ENCODE data around the gene ZNF182. TPM values are rescaled to one million over a fixed set of nuclear protein-coding genes. Genes with fewer than 3 reads are reported as not detected.
"Not testable (repeated sequence)": the region's sequence is repeated elsewhere in the genome, so short reads cannot be mapped to it uniquely, and the experiment has no call there.

Gene ZNF182
- 5.9 and 6.0 TPM in 2 replicates for total RNA-seq

GRCh38 chrX:48003758-48004457, at the start of gene ZNF182:
TSS of gene ZNF182 (minus strand) at chrX:48003989. CDS start at chrX:48002609, 1,380 bp downstream.
- Mint-ChIP-seq H3K27ac (peak within 1 kb of the TSS; percentile 98), H3K27me3 (ENCODE audit: low read depth) (no peaks in the 10 kb centered on the region), H3K9me3 (no peaks in the 10 kb centered on the region), H3K4me1 (ENCODE audit: low read depth) (peaks cover 15% of the 10 kb centered on the region), H3K36me3 (ENCODE audit: low read depth) (peaks cover 32% of the 10 kb centered on the region), H3K4me3 (ENCODE audit: low read depth) (peak within 1 kb of the TSS; percentile 99)
- intact Hi-C loops (cut with micrococcal nuclease), result no loop called here
- peak; percentile 86 for DNase-seq (ENCODE audit: low spot score)

- no peak for DNase-seq (ENCODE audit: low spot score)
- Mint-ChIP-seq H3K27me3 (ENCODE audit: low read depth) (no peaks in the 10 kb centered on the region), H3K36me3 (ENCODE audit: low read depth) (no peaks in the 10 kb centered on the region), H3K4me1 (ENCODE audit: low read depth) (no peaks in the 10 kb centered on the region), H3K27ac (no peak overlapping the region), H3K9me3 (no peaks in the 10 kb centered on the region), H3K4me3 (ENCODE audit: low read depth) (no peak overlapping the region)
- intact Hi-C loops (cut with micrococcal nuclease), result no loop called here
These were observed 43.1 kb upstream of the ZNF182 start for GRCh38 chrX:48046846-48047245.

GRCh38 chrX:48045410-48046311, 41.9 kb upstream of the ZNF182 start:
- no peaks in the 10 kb centered on the region for H3K36me3 Mint-ChIP-seq (ENCODE audit: low read depth)
- no peaks in the 10 kb centered on the region for H3K27me3 Mint-ChIP-seq (ENCODE audit: low read depth)
- intact Hi-C loops (cut with micrococcal nuclease), result no loop called here
- no peak overlapping the region for H3K27ac Mint-ChIP-seq
- no peaks in the 10 kb centered on the region for H3K9me3 Mint-ChIP-seq
- no peak overlapping the region for H3K4me3 Mint-ChIP-seq (ENCODE audit: low read depth)
- no peaks in the 10 kb centered on the region for H3K4me1 Mint-ChIP-seq (ENCODE audit: low read depth)
- no peak for DNase-seq (ENCODE audit: low spot score)

- Mint-ChIP-seq H3K27me3 (ENCODE audit: low read depth) (no peaks in the 10 kb centered on the region), H3K4me1 (ENCODE audit: low read depth) (no peaks in the 10 kb centered on the region), H3K36me3 (ENCODE audit: low read depth) (no peaks in the 10 kb centered on the region), H3K27ac (no peak overlapping the region), H3K9me3 (no peaks in the 10 kb centered on the region), H3K4me3 (ENCODE audit: low read depth) (no peak overlapping the region)
- DNase-seq (ENCODE audit: low spot score), result no peak
- intact Hi-C loops (cut with micrococcal nuclease), result no loop called here
These were observed 39.3 kb upstream of the ZNF182 start for GRCh38 chrX:48043056-48043455.

GRCh38 chrX:48035891-48036290, 32.1 kb upstream of the ZNF182 start:
- Mint-ChIP-seq H3K4me1 (ENCODE audit: low read depth) (no peaks in the 10 kb centered on the region), H3K27ac (no peak overlapping the region), H3K27me3 (ENCODE audit: low read depth) (no peaks in the 10 kb centered on the region), H3K9me3 (no peaks in the 10 kb centered on the region), H3K4me3 (ENCODE audit: low read depth) (no peak overlapping the region), H3K36me3 (ENCODE audit: low read depth) (no peaks in the 10 kb centered on the region)
- intact Hi-C loops (cut with micrococcal nuclease), result no loop called here
- DNase-seq (ENCODE audit: low spot score), result no peak

GRCh38 chrX:48030641-48031173, 26.9 kb upstream of the ZNF182 start:
- H3K27me3 Mint-ChIP-seq (ENCODE audit: low read depth); H3K27ac Mint-ChIP-seq; H3K4me3 Mint-ChIP-seq (ENCODE audit: low read depth); DNase-seq (ENCODE audit: low spot score); H3K9me3 Mint-ChIP-seq; H3K36me3 Mint-ChIP-seq (ENCODE audit: low read depth); intact Hi-C loops (cut with micrococcal nuclease); H3K4me1 Mint-ChIP-seq (ENCODE audit: low read depth): not testable (repeated sequence)

- Mint-ChIP-seq H3K4me3 (ENCODE audit: low read depth) (no peak overlapping the region), H3K4me1 (ENCODE audit: low read depth) (peaks cover 7% of the 10 kb centered on the region), H3K27ac (no peak overlapping the region), H3K36me3 (ENCODE audit: low read depth) (no peaks in the 10 kb centered on the region), H3K9me3 (no peaks in the 10 kb centered on the region), H3K27me3 (ENCODE audit: low read depth) (no peaks in the 10 kb centered on the region)
- intact Hi-C loops (cut with micrococcal nuclease), result no loop called here
- no peak for DNase-seq (ENCODE audit: low spot score)
These were observed 26.4 kb upstream of the ZNF182 start for GRCh38 chrX:48030237-48030636.

- Mint-ChIP-seq H3K4me1 (ENCODE audit: low read depth) (peaks cover 7% of the 10 kb centered on the region), H3K27ac (no peak overlapping the region), H3K36me3 (ENCODE audit: low read depth) (no peaks in the 10 kb centered on the region), H3K9me3 (no peaks in the 10 kb centered on the region), H3K4me3 (ENCODE audit: low read depth) (no peak overlapping the region), H3K27me3 (ENCODE audit: low read depth) (no peaks in the 10 kb centered on the region)
- intact Hi-C loops (cut with micrococcal nuclease), result loop anchor here (10.0 kb wide), 1 partner anchor 373 kb away; the partner anchor contains the start of genes ELK1 and UXT
- DNase-seq (ENCODE audit: low spot score), result no peak
These were observed 24.3 kb upstream of the ZNF182 start for GRCh38 chrX:48028091-48028490.

GRCh38 chrX:48027545-48027944, 23.8 kb upstream of the ZNF182 start:
- DNase-seq (ENCODE audit: low spot score); H3K4me3 Mint-ChIP-seq (ENCODE audit: low read depth); H3K27ac Mint-ChIP-seq; H3K36me3 Mint-ChIP-seq (ENCODE audit: low read depth); H3K27me3 Mint-ChIP-seq (ENCODE audit: low read depth); H3K9me3 Mint-ChIP-seq; H3K4me1 Mint-ChIP-seq (ENCODE audit: low read depth): not testable (repeated sequence)
- intact Hi-C loops (cut with micrococcal nuclease), result loop anchor here (2.0 to 10.0 kb wide), 2 partner anchors 69 to 373 kb away; partner anchors contain the start of genes ELK1 and UXT

- Mint-ChIP-seq H3K27me3 (ENCODE audit: low read depth) (no peaks in the 10 kb centered on the region), H3K9me3 (peaks cover 16% of the 10 kb centered on the region), H3K36me3 (ENCODE audit: low read depth) (no peaks in the 10 kb centered on the region), H3K4me1 (ENCODE audit: low read depth) (peaks cover 7% of the 10 kb centered on the region), H3K27ac (no peak overlapping the region), H3K4me3 (ENCODE audit: low read depth) (no peak overlapping the region)
- intact Hi-C loops (cut with micrococcal nuclease), result loop anchor here (10.0 kb wide), 1 partner anchor 371 kb away; the partner anchor contains the start of genes ELK1 and UXT
- DNase-seq (ENCODE audit: low spot score), result peak; percentile 18
These were observed 21.8 kb upstream of the ZNF182 start for GRCh38 chrX:48025561-48025960.

GRCh38 chrX:48022738-48023137, 18.9 kb upstream of the ZNF182 start:
- Mint-ChIP-seq H3K36me3 (ENCODE audit: low read depth) (no peaks in the 10 kb centered on the region), H3K4me3 (ENCODE audit: low read depth) (no peak overlapping the region), H3K4me1 (ENCODE audit: low read depth) (peaks cover 9% of the 10 kb centered on the region), H3K27ac (no peak overlapping the region), H3K27me3 (ENCODE audit: low read depth) (no peaks in the 10 kb centered on the region), H3K9me3 (peaks cover 16% of the 10 kb centered on the region)
- DNase-seq (ENCODE audit: low spot score), result no peak
- intact Hi-C loops (cut with micrococcal nuclease), result loop anchor here (10.0 kb wide), 1 partner anchor 368 kb away; the partner anchor contains the start of genes ELK1 and UXT

- intact Hi-C loops (cut with micrococcal nuclease), result loop anchor here (10.0 kb wide), 1 partner anchor 367 kb away; the partner anchor contains the start of genes ELK1 and UXT
- no peaks in the 10 kb centered on the region for H3K27me3 Mint-ChIP-seq (ENCODE audit: low read depth)
- no peak for DNase-seq (ENCODE audit: low spot score)
- H3K4me3 Mint-ChIP-seq (ENCODE audit: low read depth), result no peak overlapping the region
- peaks cover 9% of the 10 kb centered on the region for H3K4me1 Mint-ChIP-seq (ENCODE audit: low read depth)
- peaks cover 16% of the 10 kb centered on the region for H3K9me3 Mint-ChIP-seq
- no peaks in the 10 kb centered on the region for H3K36me3 Mint-ChIP-seq (ENCODE audit: low read depth)
- no peak overlapping the region for H3K27ac Mint-ChIP-seq
These were observed 18.3 kb upstream of the ZNF182 start for GRCh38 chrX:48022100-48022499.

Data from activated T-helper 2 cell treated with anti-CD3 and anti-CD28 coated beads, Interferon-gamma antibody, Interleukin-2, Interleukin-4, amounts not matched to agents 10 μg/mL and 5 μg/mL and 100 μg/mL, durations not matched to agents 14 hours and 24 hours and 36 hours (primary cell).